Superior temporal gyrus (tissue), 1 donor: ENCODE measurements around the gene IFIT1.
"Not testable (repeated sequence)": the region's sequence is repeated elsewhere in the genome, so short reads cannot be mapped to it uniquely, and the experiment has no call there.

ENCODE experiments used
- DNase-seq: peaks from one replicate; pipeline ENCODE4 v3.0.0-alpha.2; 2016; ENCODE audit errors: extremely low spot score

IFIT1 gene

DNA sequence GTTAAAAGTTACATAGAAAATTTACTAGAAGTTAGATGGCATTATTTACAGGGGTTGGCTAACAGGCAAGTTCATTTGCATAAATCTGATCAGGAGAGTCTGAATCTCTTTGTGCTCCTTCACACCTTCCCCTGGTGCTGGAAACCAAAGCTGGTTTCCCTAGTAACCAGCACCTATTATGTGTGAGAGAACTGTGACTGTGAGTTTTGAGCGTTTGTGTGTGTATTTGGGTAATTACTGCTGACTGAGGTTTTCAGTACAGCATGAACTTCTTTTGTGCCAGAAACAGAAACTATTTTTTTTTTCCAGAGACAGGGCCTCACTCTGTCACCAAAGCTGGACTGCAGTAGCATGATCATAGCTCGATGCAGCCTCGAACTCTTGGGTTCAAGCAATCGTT lies 24.9 kb upstream of the IFIT1 start:
- peak; percentile 79 for DNase-seq

DNA sequence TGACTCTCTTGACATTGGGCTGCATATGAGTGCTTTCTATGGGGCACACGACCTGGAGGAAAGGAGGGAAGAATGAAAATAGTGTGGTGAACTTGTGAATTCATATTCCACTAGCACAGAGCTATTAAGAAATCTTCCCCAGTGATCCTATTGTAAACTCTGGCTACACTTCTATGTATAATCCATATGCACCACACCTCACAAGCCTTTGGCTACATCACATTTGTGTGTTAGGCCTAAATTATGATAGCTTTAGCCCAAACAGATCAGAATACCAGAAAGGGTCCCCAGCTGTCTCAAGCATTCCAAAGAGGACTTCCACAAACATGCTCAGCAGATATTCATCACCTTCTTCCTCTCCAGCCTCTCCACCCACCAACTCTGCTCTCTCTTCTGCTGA lies 24.3 kb upstream of the IFIT1 start:
- DNase-seq, result peak; percentile 42

DNA sequence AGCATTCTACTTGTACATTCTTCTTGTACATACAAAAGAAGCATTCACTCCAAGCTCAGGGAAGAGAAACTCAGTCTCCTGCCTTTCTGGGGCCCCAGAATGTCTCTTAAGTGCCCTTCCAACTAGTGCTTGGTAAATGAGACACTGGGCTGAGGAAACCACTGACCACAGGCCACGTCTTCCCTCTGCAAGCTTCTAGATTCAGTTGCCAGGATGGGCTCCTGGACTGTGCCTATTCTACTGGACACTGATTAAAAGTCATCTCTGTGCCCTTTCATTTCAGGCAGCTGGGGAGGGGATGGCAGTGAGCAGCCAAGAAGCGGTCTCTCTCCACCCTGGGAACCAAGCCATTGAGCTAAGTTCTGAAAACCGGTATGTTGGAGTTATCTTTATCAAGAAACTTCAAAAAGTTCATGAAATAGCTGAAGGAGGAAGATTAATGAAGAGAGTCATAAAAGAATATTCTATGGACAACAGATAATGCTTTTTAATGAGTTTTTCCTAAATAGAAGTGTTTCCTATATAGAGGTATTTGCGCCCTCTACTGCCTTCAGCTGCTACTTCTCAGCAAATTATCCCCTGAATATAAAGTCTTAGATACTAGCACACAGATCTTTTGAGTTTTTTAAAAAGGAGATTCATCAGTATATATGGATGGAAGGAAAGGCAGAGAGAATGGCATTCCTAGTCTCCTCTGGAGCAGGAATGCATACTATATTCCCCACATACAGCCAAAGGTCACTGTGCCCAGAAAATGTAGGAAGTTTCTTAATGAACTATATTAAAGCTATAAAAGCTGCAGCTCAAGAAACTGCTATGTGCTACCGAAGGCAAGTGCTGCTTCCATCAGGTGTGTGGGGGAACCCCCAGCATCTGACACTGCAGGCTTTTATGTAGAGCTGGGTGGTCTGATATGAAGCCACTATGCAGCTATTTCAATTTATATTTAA lies 23.0 kb upstream of the IFIT1 start:
- peak; percentile 84 for DNase-seq

GRCh38 chr10:89371079-89371478 lies 21.3 kb upstream of the IFIT1 start:
- no peak for DNase-seq

DNA sequence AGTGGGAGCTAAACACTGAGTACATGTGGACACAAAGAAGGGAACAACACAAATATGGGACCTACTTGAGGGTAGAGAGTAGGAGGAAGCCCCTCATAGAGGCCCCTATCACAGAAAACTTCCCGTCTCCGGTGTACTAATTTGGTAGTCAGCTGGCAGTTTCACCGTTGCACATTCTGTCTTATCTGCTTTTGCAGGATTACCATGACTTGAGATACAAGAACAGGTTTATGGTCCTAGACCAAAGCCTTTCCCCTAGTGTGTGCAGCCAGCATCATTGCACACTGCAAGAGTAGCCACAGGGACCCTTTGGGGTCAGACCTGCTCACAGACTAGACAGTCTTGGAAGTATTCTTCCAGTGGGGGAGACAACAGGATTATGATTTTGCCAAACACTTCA lies 20.4 kb upstream of the IFIT1 start:
- no peak for DNase-seq

GRCh38 chr10:89373916-89374711 lies 18.3 kb upstream of the IFIT1 start:
- peak; percentile 99 for DNase-seq

- no peak for DNase-seq
These were observed 17.7 kb upstream of the IFIT1 start for GRCh38 chr10:89374713-89375141.

- no peak for DNase-seq
These were observed 14.5 kb upstream of the IFIT1 start, which contains the start of gene IFIT1B for GRCh38 chr10:89377705-89378637. TSS of gene IFIT1B (plus strand) at chr10:89378056. CDS start at chr10:89378136, 80 bp downstream.

- no peak for DNase-seq
These were observed 13.3 kb upstream of the IFIT1 start for GRCh38 chr10:89379103-89379502.

DNA sequence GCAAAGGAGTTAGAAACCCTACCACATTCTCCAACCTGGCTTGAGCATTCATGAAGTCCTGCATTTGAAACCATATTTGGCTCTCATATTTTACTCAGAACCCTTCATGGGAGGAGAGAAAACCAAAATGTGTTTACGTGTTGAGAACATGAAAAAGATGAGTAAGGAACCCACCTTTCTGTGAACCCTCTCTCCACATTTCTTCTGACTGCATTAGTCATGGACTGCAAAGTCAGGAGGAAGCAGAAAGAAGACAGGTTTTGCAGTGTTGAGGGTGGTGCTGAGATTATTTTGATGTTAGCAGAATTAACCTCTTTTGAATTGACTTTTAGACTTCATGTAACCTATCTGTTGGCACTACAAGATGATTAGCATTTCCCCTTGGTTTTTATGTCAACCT lies 9.7 kb upstream of the IFIT1 start:
- no peak for DNase-seq

- no peak for DNase-seq
These were observed 7.7 kb upstream of the IFIT1 start for GRCh38 chr10:89384474-89385340.

DNA sequence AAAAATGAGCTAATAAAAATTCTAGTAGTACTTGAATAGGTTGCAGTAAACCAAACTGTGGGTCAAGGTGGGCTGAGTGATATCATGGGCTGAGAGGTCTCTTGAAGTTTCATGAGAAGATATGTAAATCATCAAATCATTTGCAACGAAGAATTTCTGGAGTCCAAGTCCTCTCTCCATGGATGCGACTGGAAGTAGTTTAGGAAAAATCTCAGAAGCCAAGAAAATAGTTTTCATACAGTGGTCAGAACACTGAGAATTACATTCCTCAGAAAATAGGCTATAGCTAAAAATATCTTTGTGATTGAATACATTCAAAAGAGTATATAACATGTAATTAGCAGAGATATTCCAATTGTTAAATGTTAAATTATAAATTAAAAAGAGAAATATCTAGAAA lies 3.6 kb upstream of the IFIT1 start:
- peak; percentile 34 for DNase-seq

DNA sequence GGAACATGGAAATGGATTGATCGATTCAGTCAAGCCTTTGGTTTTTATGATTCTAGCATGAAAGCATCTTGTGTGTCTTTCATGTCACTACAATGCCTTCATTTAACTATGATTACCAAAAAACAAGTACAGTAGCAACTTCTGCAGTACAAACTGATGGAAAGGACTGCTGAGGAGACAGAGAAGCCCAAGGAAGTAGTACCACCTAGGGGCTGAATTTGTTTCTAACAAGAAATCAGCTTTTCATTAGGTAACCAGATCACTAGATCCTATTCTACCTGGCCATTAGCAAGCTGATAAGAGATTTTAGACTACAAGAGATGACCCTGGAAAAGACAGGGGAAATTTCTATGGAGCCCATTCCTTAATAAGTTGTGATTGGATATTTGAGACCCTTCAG lies 3.2 kb upstream of the IFIT1 start:
- DNase-seq, result peak; percentile 89

GRCh38 chr10:89390476-89391225 lies 1.8 kb upstream of the IFIT1 start:
- DNase-seq, result peak; percentile 68

- DNase-seq, result not testable (repeated sequence)
These were observed 1.2 kb upstream of the IFIT1 start for GRCh38 chr10:89391226-89391576.

GRCh38 chr10:89392974-89393373 lies 551 bp downstream of the IFIT1 start:
- peak; percentile 78 for DNase-seq

DNA sequence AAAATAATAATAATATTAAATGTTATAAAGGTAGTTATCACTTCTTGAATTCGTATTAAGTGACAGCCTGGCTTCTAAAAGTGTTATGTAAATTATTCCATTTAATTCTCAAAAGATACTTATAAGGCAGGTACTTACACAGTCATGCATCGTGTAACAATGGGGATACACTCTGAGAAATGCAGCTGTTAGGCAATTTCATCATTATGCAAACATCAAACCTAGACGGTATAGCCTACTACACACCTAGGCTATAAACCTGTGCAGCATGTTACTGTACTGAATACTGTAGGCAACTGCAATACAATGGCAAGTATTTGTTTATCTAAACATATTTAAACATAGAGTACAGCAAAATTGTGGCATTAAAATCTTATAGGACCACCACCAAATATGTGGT lies 1.5 kb downstream of the IFIT1 start:
- no peak for DNase-seq

DNA sequence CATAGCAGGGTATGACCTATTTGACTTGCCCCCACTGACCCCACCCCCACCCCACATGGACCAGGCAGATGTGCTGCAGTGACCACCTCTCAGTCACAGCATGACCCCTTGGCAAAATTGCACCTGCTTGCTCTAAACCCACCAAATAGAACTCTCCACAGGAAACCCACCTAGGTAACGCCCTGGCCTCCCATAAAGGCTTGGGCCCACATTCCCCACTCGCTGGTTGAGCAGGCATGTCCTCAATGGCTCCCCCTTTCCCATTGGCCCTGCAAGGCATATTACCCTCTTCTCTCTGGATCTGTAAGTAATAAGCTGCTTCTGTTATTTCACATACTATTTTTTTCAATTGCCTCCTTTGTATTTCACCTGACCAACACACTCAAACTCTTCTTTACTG lies 2.7 kb downstream of the IFIT1 start:
- no peak for DNase-seq

GRCh38 chr10:89398003-89398749 lies 5.8 kb downstream of the IFIT1 start:
- no peak for DNase-seq
